Hepatocyte (in vitro differentiated cells): ENCODE results near the gene HNRNPA0. TPM values are rescaled to one million over a fixed set of nuclear protein-coding genes. Genes with fewer than 3 reads are reported as not detected.
"Not testable (repeated sequence)": the region's sequence is repeated elsewhere in the genome, so short reads cannot be mapped to it uniquely, and the experiment has no call there.

Source experiments
- DNase-seq: peaks from one replicate; pipeline ENCODE4 v3.0.0-alpha.2; 2016; ENCODE audit warnings: low spot score
- H2AFZ ChIP-seq: fragments of 200-600 bp; sonication (generic); 2 replicates; pipeline ENCODE4 v1.6.0; 2016; ENCODE audit warnings: antibody characterized with exemption, mild to moderate bottlenecking
- H3K27ac ChIP-seq: fragments of 200-600 bp; sonication (generic); 2 replicates; pipeline ENCODE4 v1.5.1; 2016; ENCODE audit warnings: mild to moderate bottlenecking
- H3K27me3 ChIP-seq: fragments of 200-600 bp; sonication (generic); 2 replicates; pipeline ENCODE4 v1.6.1; 2016
- H3K36me3 ChIP-seq: fragments of 200-600 bp; sonication (generic); replicated peaks from 2 replicates; pipeline ENCODE4 v1.5.1; 2016; ENCODE audit warnings: low read depth; ENCODE audit not compliant: insufficient read depth
- H3K4me1 ChIP-seq: fragments of 200-600 bp; sonication (generic); 2 replicates; pipeline ENCODE4 v1.5.1; 2016; ENCODE audit warnings: mild to moderate bottlenecking, moderate library complexity; ENCODE audit not compliant: insufficient read depth
- H3K4me2 ChIP-seq: fragments of 200-600 bp; sonication (generic); 2 replicates; pipeline ENCODE4 v1.6.0; 2016
- H3K4me3 ChIP-seq: fragments of 200-600 bp; sonication (generic); 2 replicates; pipeline ENCODE4 v1.5.1; 2016; ENCODE audit warnings: mild to moderate bottlenecking
- H3K79me2 ChIP-seq: fragments of 200-600 bp; sonication (generic); 2 replicates; pipeline ENCODE4 v1.6.0; 2017; ENCODE audit warnings: mild to moderate bottlenecking
- H3K9me2 ChIP-seq: fragments of 200-600 bp; sonication (generic); replicated peaks from 2 replicates; pipeline ENCODE4 v1.6.0; 2017; ENCODE audit warnings: mild to moderate bottlenecking; ENCODE audit not compliant: insufficient read depth
- H3K9me3 ChIP-seq: fragments of 200-600 bp; sonication (generic); 2 replicates; pipeline ENCODE4 v1.5.1; 2016; ENCODE audit warnings: low read depth, mild to moderate bottlenecking
- H4K20me1 ChIP-seq: fragments of 200-600 bp; sonication (generic); 2 replicates; pipeline ENCODE4 v1.6.0; 2016; ENCODE audit warnings: mild to moderate bottlenecking; ENCODE audit not compliant: insufficient read depth, poor library complexity, severe bottlenecking
- EZH2 ChIP-seq: fragments of 200-600 bp; sonication (generic); IDR thresholded peaks from 2 replicates; pipeline ENCODE4 v1.6.1; 2016; ENCODE audit warnings: antibody characterized with exemption, mild to moderate bottlenecking, borderline replicate concordance
- EZH2phosphoT487 ChIP-seq: fragments of 200-600 bp; sonication (generic); IDR thresholded peaks from one replicate; pipeline ENCODE4 v1.6.1; 2018; ENCODE audit warnings: antibody characterized with exemption, mild to moderate bottlenecking, low read depth, moderate library complexity; ENCODE audit not compliant: unreplicated experiment, severe bottlenecking
- WGBS: methylation state at CpG from one replicate; pipeline ENCODE4 v1.1.6; 2016; ENCODE audit warnings: low lambda C conversion rate; ENCODE audit errors: missing lambda C conversion rate; 5-methylcytosine and 5-hydroxymethylcytosine counted together
- polyA plus RNA-seq: library from polyadenylated mRNA; unstranded; fragments of >200 nt; fragmentation: Nextera tagmentation; extraction: Ambion mirVana; gene quantifications from 2 replicates; pipeline ENCODE4 v1.2.1, GENCODE V29; 2016
- total RNA-seq: library from RNA; depleted of rRNA; stranded (reverse); fragments of >200 nt; gene quantifications from 2 replicates; pipeline ENCODE4 v1.2.3, GENCODE V29; 2014
- TF ChIP-seq, protein P1 (sequence below): fragments of 200-600 bp; sonication (generic); IDR thresholded peaks from 2 replicates; pipeline ENCODE4 v1.5.1; 2016; ENCODE audit warnings: antibody characterized with exemption, mild to moderate bottlenecking; ENCODE audit not compliant: poor library complexity

HNRNPA0 gene
- total and polyA plus RNA-seq, 2 experiments from 2014 or later = 15.8 to 30.8 TPM

DNA sequence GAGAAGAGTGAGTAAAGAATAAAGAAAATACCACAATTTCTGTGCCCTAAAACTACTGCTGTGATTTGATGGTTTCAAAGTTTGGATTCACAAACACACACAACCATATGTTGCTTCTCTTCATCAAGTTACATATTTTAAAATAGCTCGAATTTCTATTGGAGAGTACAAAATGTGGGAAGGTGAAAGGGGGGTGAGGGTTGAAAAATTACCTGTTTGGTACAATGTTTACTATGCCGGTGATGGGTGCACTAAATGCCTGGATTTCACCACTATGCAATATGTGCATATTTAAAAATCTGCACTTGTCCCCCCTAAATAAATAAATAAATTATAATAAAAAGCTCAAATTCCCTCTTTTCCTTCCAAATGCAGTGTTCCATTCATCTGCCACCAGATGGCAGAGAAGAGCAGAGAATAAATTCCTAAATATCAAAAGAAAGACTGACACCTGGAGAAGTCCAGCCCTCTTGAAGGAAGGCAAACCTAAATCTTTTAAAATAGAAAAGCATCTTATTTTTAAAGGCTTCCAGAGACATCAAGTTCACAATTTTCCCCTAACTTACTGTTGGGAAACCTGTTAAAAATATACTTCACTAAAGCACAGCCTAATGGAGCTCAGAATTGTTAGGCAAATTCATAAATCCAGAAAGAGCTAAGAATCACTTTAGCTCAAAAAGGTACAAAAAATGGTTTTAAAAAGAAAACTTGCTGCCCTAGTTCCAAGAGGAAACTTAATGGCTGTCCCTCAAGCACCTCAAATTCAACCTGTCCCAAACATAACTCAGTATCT lies 24.8 kb upstream of the HNRNPA0 start:
- H3K9me3 ChIP-seq = no peaks in the 10 kb centered on the region
- H3K4me1 ChIP-seq = no peaks in the 10 kb centered on the region
- no peaks in the 10 kb centered on the region for H3K36me3 ChIP-seq
- H3K79me2 ChIP-seq = no peaks in the 10 kb centered on the region
- no peaks in the 10 kb centered on the region for H3K27me3 ChIP-seq
- no peak overlapping the region for H3K4me3 ChIP-seq
- no peak overlapping the region for H3K4me2 ChIP-seq
- no peak for TF ChIP-seq EZH2phosphoT487
- TF ChIP-seq, protein P1, sequence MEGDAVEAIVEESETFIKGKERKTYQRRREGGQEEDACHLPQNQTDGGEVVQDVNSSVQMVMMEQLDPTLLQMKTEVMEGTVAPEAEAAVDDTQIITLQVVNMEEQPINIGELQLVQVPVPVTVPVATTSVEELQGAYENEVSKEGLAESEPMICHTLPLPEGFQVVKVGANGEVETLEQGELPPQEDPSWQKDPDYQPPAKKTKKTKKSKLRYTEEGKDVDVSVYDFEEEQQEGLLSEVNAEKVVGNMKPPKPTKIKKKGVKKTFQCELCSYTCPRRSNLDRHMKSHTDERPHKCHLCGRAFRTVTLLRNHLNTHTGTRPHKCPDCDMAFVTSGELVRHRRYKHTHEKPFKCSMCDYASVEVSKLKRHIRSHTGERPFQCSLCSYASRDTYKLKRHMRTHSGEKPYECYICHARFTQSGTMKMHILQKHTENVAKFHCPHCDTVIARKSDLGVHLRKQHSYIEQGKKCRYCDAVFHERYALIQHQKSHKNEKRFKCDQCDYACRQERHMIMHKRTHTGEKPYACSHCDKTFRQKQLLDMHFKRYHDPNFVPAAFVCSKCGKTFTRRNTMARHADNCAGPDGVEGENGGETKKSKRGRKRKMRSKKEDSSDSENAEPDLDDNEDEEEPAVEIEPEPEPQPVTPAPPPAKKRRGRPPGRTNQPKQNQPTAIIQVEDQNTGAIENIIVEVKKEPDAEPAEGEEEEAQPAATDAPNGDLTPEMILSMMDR = peak; percentile 88
- no peaks in the 10 kb centered on the region for H4K20me1 ChIP-seq
- H3K27ac ChIP-seq = no peak overlapping the region
- H2AFZ ChIP-seq = no peak overlapping the region
- H3K9me2 ChIP-seq = no peaks in the 10 kb centered on the region
- DNase-seq = peak; percentile 55
- WGBS = 69% methylated on average over 2 of the region's 2 CpGs

DNA sequence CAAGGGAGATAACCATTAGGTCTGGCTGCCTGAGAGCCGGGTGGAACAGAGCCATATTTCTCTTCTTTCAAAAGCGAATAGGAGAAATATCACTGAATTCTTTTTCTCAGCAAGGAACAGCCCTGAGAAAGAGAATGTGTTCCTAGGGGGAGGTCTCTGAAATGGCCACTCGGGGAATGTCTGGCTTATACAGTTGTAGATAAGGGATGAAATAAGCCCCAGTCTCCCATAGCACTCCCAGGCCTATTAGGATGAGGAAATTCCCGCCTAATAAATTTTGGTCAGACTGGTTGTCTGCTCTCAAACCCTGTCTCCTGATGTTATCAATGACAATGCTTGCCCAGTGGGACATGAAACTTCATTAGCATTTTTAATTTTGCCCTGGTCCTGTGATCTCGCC lies 13.8 kb upstream of the HNRNPA0 start:
- not testable (repeated sequence) for H3K4me1 ChIP-seq, H3K4me3 ChIP-seq, DNase-seq, H3K4me2 ChIP-seq, H3K9me3 ChIP-seq, H3K79me2 ChIP-seq, H3K36me3 ChIP-seq, H4K20me1 ChIP-seq, H3K9me2 ChIP-seq, H3K27me3 ChIP-seq, H3K27ac ChIP-seq, H2AFZ ChIP-seq
- 86% methylated on average over 5 of the region's 5 CpGs for WGBS

DNA sequence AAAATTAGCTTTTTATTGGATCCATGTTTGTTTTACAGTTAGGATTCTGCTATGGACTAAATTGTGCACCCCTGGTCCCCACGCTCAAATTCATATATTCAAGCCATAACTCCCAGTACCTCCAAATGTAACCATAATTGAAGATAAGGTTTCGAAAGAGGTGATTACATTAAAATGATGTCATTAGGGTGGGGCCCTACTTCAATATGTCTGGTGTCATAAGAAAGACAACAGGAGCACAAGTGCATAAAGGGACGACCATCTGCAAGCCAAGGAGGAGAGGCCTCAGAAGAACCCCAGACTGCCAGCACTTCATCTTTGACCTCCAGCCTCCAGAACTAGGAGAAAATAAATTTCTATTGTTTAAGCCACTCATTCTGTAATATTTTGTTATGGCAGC lies 7.4 kb upstream of the HNRNPA0 start:
- 81% methylated on average over 3 of the region's 3 CpGs for WGBS
- H3K4me2 ChIP-seq = no peak overlapping the region
- H3K4me3 ChIP-seq = no peak overlapping the region
- no peak for DNase-seq
- no peaks in the 10 kb centered on the region for H4K20me1 ChIP-seq
- no peaks in the 10 kb centered on the region for H3K36me3 ChIP-seq
- no peaks in the 10 kb centered on the region for H3K9me2 ChIP-seq
- H2AFZ ChIP-seq = no peak overlapping the region
- H3K79me2 ChIP-seq = no peaks in the 10 kb centered on the region
- H3K27ac ChIP-seq = no peak overlapping the region
- H3K27me3 ChIP-seq = no peaks in the 10 kb centered on the region
- TF ChIP-seq, protein P1 = no peak
- TF ChIP-seq EZH2phosphoT487 (no peak), EZH2 (no peak)
- H3K9me3 ChIP-seq = no peaks in the 10 kb centered on the region
- no peaks in the 10 kb centered on the region for H3K4me1 ChIP-seq

DNA sequence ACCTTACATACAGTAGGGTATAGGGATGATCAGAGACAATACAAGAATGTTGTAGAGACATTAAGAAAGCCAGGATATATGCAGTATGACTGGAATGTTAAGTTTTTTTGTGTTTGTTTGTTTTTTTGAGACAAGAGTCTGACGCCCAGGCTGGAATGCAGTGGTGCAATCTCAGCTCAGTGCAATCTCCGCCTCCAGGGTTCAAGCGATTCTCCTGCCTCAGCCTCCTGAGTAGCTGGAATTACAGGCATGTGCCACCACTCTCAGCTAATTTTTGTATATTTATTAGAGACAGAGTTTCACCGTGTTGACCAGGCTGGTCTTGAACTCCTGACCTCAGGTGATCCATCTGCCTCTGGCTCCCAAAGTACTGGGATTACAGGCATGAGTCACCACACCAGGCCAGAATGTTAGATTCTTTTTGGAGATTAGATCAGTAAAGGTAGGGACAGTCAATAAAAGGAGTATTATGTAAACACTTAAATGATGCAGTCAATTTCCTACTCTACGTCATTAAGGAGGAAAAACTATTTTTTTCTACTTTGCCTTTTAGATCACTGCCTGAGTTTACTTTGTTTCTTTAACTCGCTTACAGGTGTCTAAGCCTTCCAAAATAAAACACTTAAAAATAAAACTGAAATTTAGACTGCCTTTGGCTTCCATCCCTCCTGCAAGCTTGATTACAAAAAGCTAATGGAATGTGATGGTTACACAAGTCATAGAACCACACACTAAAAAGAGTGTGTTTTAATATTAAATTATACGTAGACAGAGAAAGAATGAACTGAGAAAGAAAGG lies 6.8 kb upstream of the HNRNPA0 start:
- Histone ChIP-seq H3K27ac (no peak overlapping the region), H4K20me1 (no peaks in the 10 kb centered on the region), H3K9me2 (no peaks in the 10 kb centered on the region), H3K9me3 (no peaks in the 10 kb centered on the region), H3K79me2 (no peaks in the 10 kb centered on the region), H3K4me1 (no peaks in the 10 kb centered on the region), H3K4me2 (no peak overlapping the region), H3K36me3 (no peaks in the 10 kb centered on the region), H3K27me3 (no peaks in the 10 kb centered on the region), H2AFZ (no peak overlapping the region), H3K4me3 (no peak overlapping the region)
- DNase-seq = no peak
- TF ChIP-seq EZH2 (no peak), EZH2phosphoT487 (no peak)
- TF ChIP-seq, protein P1 = no peak
- 70% methylated on average over 7 of the region's 7 CpGs for WGBS
